ENCODE data around the gene HOXA10.

Gene HOXA10

GRCh38 chr7:27141137-27141922, 32.8 kb downstream of the HOXA10 start:
- no peaks in the 10 kb centered on the region for H3K36me3 ChIP-seq (ENCODE audit: control insufficient read depth, insufficient read depth, low read length)
- no peaks in the 10 kb centered on the region for H3K27me3 ChIP-seq (replicated peaks; ENCODE audit: control insufficient read depth, insufficient read depth, low read length)
- no peak for DNase-seq (ENCODE audit: extremely low read depth, insufficient read length)
- H3K4me3 ChIP-seq (replicated peaks; ENCODE audit: low read depth, low read length), result no peak overlapping the region
- no peak for TF ChIP-seq CTCF (IDR thresholded peaks at IDR 0.05; ENCODE audit: insufficient read depth, low read length, poor library complexity, severe bottlenecking)

GRCh38 chr7:27140126-27140857, 33.8 kb downstream of the HOXA10 start:
- no peak for TF ChIP-seq CTCF (IDR thresholded peaks at IDR 0.05; ENCODE audit: insufficient read depth, low read length, poor library complexity, severe bottlenecking)
- no peak for DNase-seq (ENCODE audit: extremely low read depth, insufficient read length)
- H3K27me3 ChIP-seq (replicated peaks; ENCODE audit: control insufficient read depth, insufficient read depth, low read length), result no peaks in the 10 kb centered on the region
- H3K36me3 ChIP-seq (ENCODE audit: control insufficient read depth, insufficient read depth, low read length), result no peaks in the 10 kb centered on the region
- no peak overlapping the region for H3K4me3 ChIP-seq (replicated peaks; ENCODE audit: low read depth, low read length)

GRCh38 chr7:27139334-27140125, 34.6 kb downstream of the HOXA10 start:
- no peaks in the 10 kb centered on the region for H3K27me3 ChIP-seq (replicated peaks; ENCODE audit: control insufficient read depth, insufficient read depth, low read length)
- no peak for DNase-seq (ENCODE audit: extremely low read depth, insufficient read length)
- H3K36me3 ChIP-seq (ENCODE audit: control insufficient read depth, insufficient read depth, low read length), result no peaks in the 10 kb centered on the region
- H3K4me3 ChIP-seq (replicated peaks; ENCODE audit: low read depth, low read length), result no peak overlapping the region
- no peak for TF ChIP-seq CTCF (IDR thresholded peaks at IDR 0.05; ENCODE audit: insufficient read depth, low read length, poor library complexity, severe bottlenecking)

- H3K36me3 ChIP-seq (ENCODE audit: control insufficient read depth, insufficient read depth, low read length), result no peaks in the 10 kb centered on the region
- TF ChIP-seq CTCF (IDR thresholded peaks at IDR 0.05; ENCODE audit: insufficient read depth, low read length, poor library complexity, severe bottlenecking), result no peak
- no peaks in the 10 kb centered on the region for H3K27me3 ChIP-seq (replicated peaks; ENCODE audit: control insufficient read depth, insufficient read depth, low read length)
- no peak for DNase-seq (ENCODE audit: extremely low read depth, insufficient read length)
- H3K4me3 ChIP-seq (replicated peaks; ENCODE audit: low read depth, low read length), result no peak overlapping the region
Observed at GRCh38 chr7:27138985-27139333, 35.2 kb downstream of the HOXA10 start.

- no peaks in the 10 kb centered on the region for H3K27me3 ChIP-seq (replicated peaks; ENCODE audit: control insufficient read depth, insufficient read depth, low read length)
Observed at GRCh38 chr7:27138472-27138871, 35.6 kb downstream of the HOXA10 start.

More at GRCh38 chr7:27138472-27138871, 35.6 kb downstream of the HOXA10 start:
- Histone ChIP-seq H3K4me3 (replicated peaks; ENCODE audit: low read depth, low read length) (no peak overlapping the region), H3K36me3 (ENCODE audit: control insufficient read depth, insufficient read depth, low read length) (no peaks in the 10 kb centered on the region)
- DNase-seq (ENCODE audit: extremely low read depth, insufficient read length), result no peak
- TF ChIP-seq CTCF (IDR thresholded peaks at IDR 0.05; ENCODE audit: insufficient read depth, low read length, poor library complexity, severe bottlenecking), result no peak

Data from GM06990 (cell line).